Measurements from ENCODE around the gene KHNYN. TPM values are rescaled to one million over a fixed set of nuclear protein-coding genes. Genes with fewer than 3 reads are reported as not detected.
"Not testable (repeated sequence)": the region's sequence is repeated elsewhere in the genome, so short reads cannot be mapped to it uniquely, and the experiment has no call there.

KHNYN gene
- total RNA-seq, 4 donors from 2014 or later: 16.5 to 88.6 (median 66.1) TPM

DNA sequence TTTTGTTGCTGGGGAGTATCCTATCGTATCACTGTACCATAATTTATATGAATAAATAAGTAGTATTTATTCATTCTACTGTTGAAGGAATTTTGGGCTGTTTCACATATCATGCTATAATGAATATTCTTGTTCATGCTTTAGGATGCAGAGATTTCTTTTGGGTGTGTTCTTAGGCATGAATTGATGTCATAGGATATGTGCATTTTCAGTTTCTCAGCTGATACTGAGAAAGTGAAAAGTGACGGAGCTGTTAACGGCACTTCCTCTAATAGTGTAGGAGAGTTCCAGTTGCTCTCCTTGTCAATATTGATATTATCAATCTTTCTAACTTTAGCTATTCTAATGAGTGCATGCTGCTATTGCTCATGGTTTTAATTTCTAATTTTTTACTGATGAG is 36.1 kb downstream of the KHNYN start:
- H3K9me3 ChIP-seq: no peaks in the 10 kb centered on the region
- H3K27ac ChIP-seq: no peak overlapping the region
- H3K36me3 ChIP-seq: no peaks in the 10 kb centered on the region
- intact Hi-C loops (cut with DNase I; ENCODE audit: low total_unique reads): no loop called here
- TF ChIP-seq CTCF (IDR thresholded peaks at IDR 0.05) (no peak), POLR2A (IDR thresholded peaks at IDR 0.05) (no peak)
- no peaks in the 10 kb centered on the region for H3K4me1 ChIP-seq
- no peaks in the 10 kb centered on the region for H3K27me3 ChIP-seq
- H3K4me3 ChIP-seq: no peak overlapping the region
- DNase-seq: no peak

GRCh38 chr14:24470450-24470849 is 40.7 kb downstream of the KHNYN start:
- intact Hi-C loops (cut with DNase I; ENCODE audit: low total_unique reads); H3K4me3 ChIP-seq; DNase-seq; H3K4me1 ChIP-seq; H3K36me3 ChIP-seq; H3K27ac ChIP-seq; H3K27me3 ChIP-seq; H3K9me3 ChIP-seq: not testable (repeated sequence)

- Histone ChIP-seq H3K4me1 (no peaks in the 10 kb centered on the region), H3K4me3 (no peak overlapping the region), H3K27ac (no peak overlapping the region), H3K36me3 (no peaks in the 10 kb centered on the region), H3K27me3 (no peaks in the 10 kb centered on the region), H3K9me3 (no peaks in the 10 kb centered on the region)
- TF ChIP-seq POLR2A (IDR thresholded peaks at IDR 0.05) (no peak), CTCF (IDR thresholded peaks at IDR 0.05) (no peak)
- DNase-seq: no peak
- intact Hi-C loops (cut with DNase I; ENCODE audit: low total_unique reads): no loop called here
Measured at GRCh38 chr14:24473211-24473610, 43.5 kb downstream of the KHNYN start.

- H3K36me3 ChIP-seq: no peaks in the 10 kb centered on the region
- no peak for DNase-seq
- H3K9me3 ChIP-seq: no peaks in the 10 kb centered on the region
- H3K4me3 ChIP-seq: no peak overlapping the region
- no peak for TF ChIP-seq POLR2A (IDR thresholded peaks at IDR 0.05)
- no peak for TF ChIP-seq CTCF (IDR thresholded peaks at IDR 0.05)
- H3K27ac ChIP-seq: no peak overlapping the region
- no peaks in the 10 kb centered on the region for H3K27me3 ChIP-seq
- H3K4me1 ChIP-seq: no peaks in the 10 kb centered on the region
- intact Hi-C loops (cut with DNase I; ENCODE audit: low total_unique reads): no loop called here
Measured at GRCh38 chr14:24475261-24475660, 45.5 kb downstream of the KHNYN start.

GRCh38 chr14:24479999-24480398 is 50.2 kb downstream of the KHNYN start:
- DNase-seq; intact Hi-C loops (cut with DNase I; ENCODE audit: low total_unique reads); H3K4me3 ChIP-seq: not testable (repeated sequence)

DNA sequence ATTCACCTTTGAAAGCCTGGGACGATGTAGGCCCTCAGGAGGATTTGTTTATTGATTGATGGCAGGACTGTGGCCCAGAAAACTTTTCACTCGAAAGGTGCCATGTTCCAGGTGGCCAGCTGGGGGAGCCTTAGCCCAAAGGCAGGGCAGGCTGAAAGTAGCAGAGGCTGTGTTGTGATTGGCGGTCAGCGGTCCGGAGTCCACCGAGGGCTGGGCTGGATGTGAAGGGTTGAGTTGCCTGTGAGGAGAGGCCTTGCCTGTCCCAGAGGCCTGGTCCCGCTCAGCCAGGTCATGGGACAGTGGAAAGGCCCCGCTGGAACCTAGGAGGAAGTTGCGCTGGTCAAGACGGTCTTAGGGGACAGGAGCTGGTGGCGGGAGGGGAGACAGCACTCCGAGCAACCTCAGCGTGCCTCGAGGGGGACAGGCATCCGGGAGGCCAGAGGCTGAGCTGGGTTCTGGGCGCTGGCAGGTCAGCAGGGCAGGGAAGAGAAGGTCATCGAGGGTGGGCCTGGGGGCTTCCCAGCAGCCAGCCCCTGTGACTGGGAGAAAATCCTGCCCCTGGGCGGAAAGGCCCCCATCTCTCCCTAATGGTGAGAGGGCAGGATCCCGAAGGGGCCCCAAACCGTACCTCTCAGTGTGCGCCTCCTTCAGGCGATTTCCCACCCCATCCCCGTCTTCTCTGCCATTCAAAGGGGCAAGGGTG is 52.0 kb downstream of the KHNYN start:
- TF ChIP-seq POLR2A (IDR thresholded peaks at IDR 0.05) (no peak), CTCF (IDR thresholded peaks at IDR 0.05) (no peak)
- H3K4me1 ChIP-seq: no peaks in the 10 kb centered on the region
- no peak for DNase-seq

More at GRCh38 chr14:24479999-24480398, 50.2 kb downstream of the KHNYN start:
- not testable (repeated sequence) for H3K27me3 ChIP-seq, H3K27ac ChIP-seq, H3K36me3 ChIP-seq, H3K9me3 ChIP-seq, H3K4me1 ChIP-seq

GRCh38 chr14:24482699-24483303 is 53.0 kb downstream of the KHNYN start:
- H3K9me3 ChIP-seq; intact Hi-C loops (cut with DNase I; ENCODE audit: low total_unique reads); H3K27ac ChIP-seq; DNase-seq; H3K27me3 ChIP-seq; H3K4me3 ChIP-seq; H3K36me3 ChIP-seq; H3K4me1 ChIP-seq: not testable (repeated sequence)

More for the DNA sequence above, 52.0 kb downstream of the KHNYN start:
- no peaks in the 10 kb centered on the region for H3K36me3 ChIP-seq
- H3K27ac ChIP-seq: no peak overlapping the region
- H3K4me3 ChIP-seq: no peak overlapping the region
- intact Hi-C loops (cut with DNase I; ENCODE audit: low total_unique reads): no loop called here
- H3K27me3 ChIP-seq: no peaks in the 10 kb centered on the region
- H3K9me3 ChIP-seq: no peaks in the 10 kb centered on the region
